T-helper 17 cell (primary cell): Measurements from ENCODE around the gene DCTN1. TPM values are rescaled to one million over a fixed set of nuclear protein-coding genes. Genes with fewer than 3 reads are reported as not detected.

ENCODE experiments used
- ATAC-seq: fragments of 150-1000 bp; cut with Tn5 transposase; 2 replicates; pipeline ENCODE4 v1.10.0; 2021; ENCODE audit warnings: mild to moderate bottlenecking, moderate library complexity
- DNase-seq, 3 donors: peaks; one replicate each; pipeline versions ENCODE4 v3.0.0 to v3.0.0-alpha.2; 2020 to 2021
- H3K9me3 ChIP-seq: one replicate; pipeline ENCODE4 v1.7.0; 2013; ENCODE audit warnings: low read length, mild to moderate bottlenecking; ENCODE audit not compliant: control insufficient read depth, poor library complexity, severe bottlenecking
- H3K27ac Mint-ChIP-seq: one replicate; pipeline ENCODE4 v1.8.0; 2022; ENCODE audit warnings: mild to moderate bottlenecking, moderate library complexity, mixed read lengths
- H3K27me3 Mint-ChIP-seq: one replicate; pipeline ENCODE4 v1.8.0; 2022; ENCODE audit warnings: mixed read lengths
- H3K36me3 Mint-ChIP-seq: one replicate; pipeline ENCODE4 v1.8.0; 2022; ENCODE audit warnings: low read depth, mixed read lengths
- H3K4me1 Mint-ChIP-seq: one replicate; pipeline ENCODE4 v1.8.0; 2022; ENCODE audit warnings: mild to moderate bottlenecking, mixed read lengths
- H3K4me3 Mint-ChIP-seq: one replicate; pipeline ENCODE4 v1.8.0; 2022; ENCODE audit warnings: mild to moderate bottlenecking, moderate library complexity, mixed read lengths
- total RNA-seq, 4 donors: library from RNA in 2 of 4; stranded (reverse) in 2 of 4; gene quantifications; one replicate each; pipeline ENCODE4 v1.2.3 and lab custom pipeline; 2022 to 2026

DCTN1 gene
- total RNA-seq, 2 donors from 2014 or later = 78.5 to 85.7 TPM

- DNase-seq (no peak), ATAC-seq (no peak)
- Mint-ChIP-seq H3K36me3 (no peaks in the 10 kb centered on the region), H3K27me3 (peaks cover 28% of the 10 kb centered on the region), H3K27ac (no peak overlapping the region), H3K4me1 (peaks cover 4% of the 10 kb centered on the region), H3K4me3 (no peak overlapping the region)
- H3K9me3 ChIP-seq = no peaks in the 10 kb centered on the region
These were observed 16.0 kb upstream of the DCTN1 start for GRCh38 chr2:74396149-74396548.

- DNase-seq (no peak), ATAC-seq (no peak)
- H3K27ac Mint-ChIP-seq = no peak overlapping the region
- H3K4me1 Mint-ChIP-seq = peaks cover 9% of the 10 kb centered on the region
- no peaks in the 10 kb centered on the region for H3K36me3 Mint-ChIP-seq
- peaks cover 18% of the 10 kb centered on the region for H3K27me3 Mint-ChIP-seq
- no peaks in the 10 kb centered on the region for H3K9me3 ChIP-seq
- no peak overlapping the region for H3K4me3 Mint-ChIP-seq
These were observed 13.4 kb upstream of the DCTN1 start for GRCh38 chr2:74393525-74393924.

- no peak overlapping the region for H3K4me3 Mint-ChIP-seq
- H3K27me3 Mint-ChIP-seq = peaks cover 18% of the 10 kb centered on the region
- H3K36me3 Mint-ChIP-seq = no peaks in the 10 kb centered on the region
- H3K27ac Mint-ChIP-seq = no peak overlapping the region
- H3K9me3 ChIP-seq = no peaks in the 10 kb centered on the region
- DNase-seq (no peak), ATAC-seq (no peak)
- peaks cover 9% of the 10 kb centered on the region for H3K4me1 Mint-ChIP-seq
These were observed 12.3 kb upstream of the DCTN1 start for GRCh38 chr2:74392449-74392743.

- Mint-ChIP-seq H3K27me3 (peaks cover 18% of the 10 kb centered on the region), H3K27ac (peak overlapping the region; percentile 94), H3K4me3 (peak overlapping the region; percentile 97), H3K36me3 (no peaks in the 10 kb centered on the region), H3K4me1 (peaks cover 9% of the 10 kb centered on the region)
- peak; percentile 92 for ATAC-seq
- DNase-seq = peak; percentile 90 to 98 (median 93)
- no peaks in the 10 kb centered on the region for H3K9me3 ChIP-seq
These were observed 11.7 kb upstream of the DCTN1 start for GRCh38 chr2:74391580-74392448.

- ATAC-seq (no peak), DNase-seq (no peak)
- Mint-ChIP-seq H3K27me3 (peaks cover 18% of the 10 kb centered on the region), H3K4me1 (peaks cover 9% of the 10 kb centered on the region), H3K4me3 (peak overlapping the region; percentile 97), H3K27ac (peak overlapping the region; percentile 94), H3K36me3 (no peaks in the 10 kb centered on the region)
- H3K9me3 ChIP-seq = no peaks in the 10 kb centered on the region
These were observed 11.1 kb upstream of the DCTN1 start for GRCh38 chr2:74391209-74391579.

- H3K36me3 Mint-ChIP-seq = no peaks in the 10 kb centered on the region
- H3K4me3 Mint-ChIP-seq = peak overlapping the region; percentile 56
- peaks cover 9% of the 10 kb centered on the region for H3K4me1 Mint-ChIP-seq
- no peak for ATAC-seq
- H3K9me3 ChIP-seq = no peaks in the 10 kb centered on the region
- H3K27me3 Mint-ChIP-seq = peaks cover 18% of the 10 kb centered on the region
- no peak for DNase-seq
- peak overlapping the region; percentile 94 for H3K27ac Mint-ChIP-seq
These were observed 10.5 kb upstream of the DCTN1 start for GRCh38 chr2:74390606-74391005.

GRCh38 chr2:74387346-74387745, 7.2 kb upstream of the DCTN1 start:
- Mint-ChIP-seq H3K36me3 (no peaks in the 10 kb centered on the region), H3K27me3 (no peaks in the 10 kb centered on the region), H3K4me3 (no peak overlapping the region), H3K27ac (no peak overlapping the region), H3K4me1 (peaks cover 17% of the 10 kb centered on the region)
- DNase-seq (no peak), ATAC-seq (no peak)
- no peaks in the 10 kb centered on the region for H3K9me3 ChIP-seq

GRCh38 chr2:74385396-74385795, 5.3 kb upstream of the DCTN1 start:
- no peaks in the 10 kb centered on the region for H3K36me3 Mint-ChIP-seq
- no peak for DNase-seq
- no peak for ATAC-seq
- H3K27ac Mint-ChIP-seq = no peak overlapping the region
- peaks cover 22% of the 10 kb centered on the region for H3K4me1 Mint-ChIP-seq
- no peaks in the 10 kb centered on the region for H3K27me3 Mint-ChIP-seq
- no peaks in the 10 kb centered on the region for H3K9me3 ChIP-seq
- no peak overlapping the region for H3K4me3 Mint-ChIP-seq

- H3K9me3 ChIP-seq = no peaks in the 10 kb centered on the region
- Mint-ChIP-seq H3K4me3 (no peak overlapping the region), H3K36me3 (no peaks in the 10 kb centered on the region), H3K27ac (no peak overlapping the region), H3K27me3 (no peaks in the 10 kb centered on the region), H3K4me1 (peaks cover 31% of the 10 kb centered on the region)
- DNase-seq = no peak
- ATAC-seq = no peak
These were observed 3.9 kb upstream of the DCTN1 start for GRCh38 chr2:74384051-74384450.

GRCh38 chr2:74383254-74383653, 3.1 kb upstream of the DCTN1 start:
- Mint-ChIP-seq H3K4me3 (no peak overlapping the region), H3K27ac (no peak overlapping the region), H3K36me3 (no peaks in the 10 kb centered on the region)

GRCh38 chr2:74381751-74382150, 1.6 kb upstream of the DCTN1 start:
- Mint-ChIP-seq H3K27ac (no peak overlapping the region), H3K4me1 (peaks cover 34% of the 10 kb centered on the region), H3K4me3 (no peak overlapping the region), H3K36me3 (peaks cover 3% of the 10 kb centered on the region), H3K27me3 (no peaks in the 10 kb centered on the region)
- no peaks in the 10 kb centered on the region for H3K9me3 ChIP-seq
- DNase-seq (no peak), ATAC-seq (no peak)

More at GRCh38 chr2:74383254-74383653, 3.1 kb upstream of the DCTN1 start:
- no peak for DNase-seq
- Mint-ChIP-seq H3K27me3 (no peaks in the 10 kb centered on the region), H3K4me1 (peaks cover 34% of the 10 kb centered on the region)
- no peaks in the 10 kb centered on the region for H3K9me3 ChIP-seq
- no peak for ATAC-seq

- no peaks in the 10 kb centered on the region for H3K27me3 Mint-ChIP-seq
- ATAC-seq = no peak
- peaks cover 33% of the 10 kb centered on the region for H3K4me1 Mint-ChIP-seq
- no peak for DNase-seq
- no peak overlapping the region for H3K27ac Mint-ChIP-seq
- no peaks in the 10 kb centered on the region for H3K9me3 ChIP-seq
- peaks cover 3% of the 10 kb centered on the region for H3K36me3 Mint-ChIP-seq
- H3K4me3 Mint-ChIP-seq = no peak overlapping the region
These were observed 2.1 kb downstream of the DCTN1 start for GRCh38 chr2:74378007-74378406.

- Mint-ChIP-seq H3K36me3 (peaks cover 15% of the 10 kb centered on the region), H3K27me3 (no peaks in the 10 kb centered on the region), H3K4me3 (no peak overlapping the region), H3K27ac (peak overlapping the region; percentile 59), H3K4me1 (peaks cover 34% of the 10 kb centered on the region)
- H3K9me3 ChIP-seq = no peaks in the 10 kb centered on the region
- ATAC-seq (no peak), DNase-seq (no peak)
These were observed 4.3 kb downstream of the DCTN1 start for GRCh38 chr2:74375838-74376237.

GRCh38 chr2:74374509-74375205, 5.5 kb downstream of the DCTN1 start:
- ATAC-seq (no peak), DNase-seq (no peak)
- no peaks in the 10 kb centered on the region for H3K9me3 ChIP-seq
- Mint-ChIP-seq H3K27ac (no peak overlapping the region), H3K36me3 (peaks cover 17% of the 10 kb centered on the region), H3K27me3 (no peaks in the 10 kb centered on the region), H3K4me1 (peaks cover 26% of the 10 kb centered on the region), H3K4me3 (peak overlapping the region; percentile 55)
